ENCODE measurements around the gene PCDHA6. TPM values are rescaled to one million over a fixed set of nuclear protein-coding genes. Genes with fewer than 3 reads are reported as not detected.
"Not testable (repeated sequence)": the region's sequence is repeated elsewhere in the genome, so short reads cannot be mapped to it uniquely, and the experiment has no call there.

The PCDHA6 gene
- total RNA-seq, 1 experiment from 2014 or later = 2.4 TPM

DNA sequence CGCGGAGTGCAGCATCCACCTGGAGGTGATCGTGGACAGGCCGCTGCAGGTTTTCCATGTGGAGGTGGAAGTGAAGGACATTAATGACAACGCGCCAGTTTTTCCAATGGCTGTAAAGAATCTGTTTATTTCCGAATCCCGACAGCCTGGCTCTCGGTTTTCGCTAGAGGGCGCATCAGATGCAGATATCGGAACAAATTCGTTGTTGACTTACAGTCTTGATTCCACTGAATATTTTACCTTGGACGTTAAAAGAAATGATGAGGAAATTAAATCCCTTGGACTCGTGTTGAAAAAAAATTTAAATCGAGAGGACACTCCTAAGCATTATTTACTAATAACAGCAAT is 26.3 kb upstream of the PCDHA6 start:
- TF ChIP-seq NR1H2 (CRISPR knock-in tag; IDR thresholded peaks at IDR 0.05) = no peak
- TF ChIP-seq, protein P1, sequence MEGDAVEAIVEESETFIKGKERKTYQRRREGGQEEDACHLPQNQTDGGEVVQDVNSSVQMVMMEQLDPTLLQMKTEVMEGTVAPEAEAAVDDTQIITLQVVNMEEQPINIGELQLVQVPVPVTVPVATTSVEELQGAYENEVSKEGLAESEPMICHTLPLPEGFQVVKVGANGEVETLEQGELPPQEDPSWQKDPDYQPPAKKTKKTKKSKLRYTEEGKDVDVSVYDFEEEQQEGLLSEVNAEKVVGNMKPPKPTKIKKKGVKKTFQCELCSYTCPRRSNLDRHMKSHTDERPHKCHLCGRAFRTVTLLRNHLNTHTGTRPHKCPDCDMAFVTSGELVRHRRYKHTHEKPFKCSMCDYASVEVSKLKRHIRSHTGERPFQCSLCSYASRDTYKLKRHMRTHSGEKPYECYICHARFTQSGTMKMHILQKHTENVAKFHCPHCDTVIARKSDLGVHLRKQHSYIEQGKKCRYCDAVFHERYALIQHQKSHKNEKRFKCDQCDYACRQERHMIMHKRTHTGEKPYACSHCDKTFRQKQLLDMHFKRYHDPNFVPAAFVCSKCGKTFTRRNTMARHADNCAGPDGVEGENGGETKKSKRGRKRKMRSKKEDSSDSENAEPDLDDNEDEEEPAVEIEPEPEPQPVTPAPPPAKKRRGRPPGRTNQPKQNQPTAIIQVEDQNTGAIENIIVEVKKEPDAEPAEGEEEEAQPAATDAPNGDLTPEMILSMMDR (IDR thresholded peaks at IDR 0.05) = peak; percentile 28; the same call in 1 of the 2 replicates
- peaks cover 8% of the 10 kb centered on the region for H3K9me3 Mint-ChIP-seq
- peaks cover 3% of the 10 kb centered on the region; the same call in 1 of the 2 replicates for H3K4me1 Mint-ChIP-seq
- ATAC-seq (peak; percentile 53), DNase-seq (ENCODE audit: low spot score) (no peak)
- H3K4me3 Mint-ChIP-seq = peak overlapping the region; percentile 76
- peaks cover 16% of the 10 kb centered on the region for H3K36me3 Mint-ChIP-seq
- no peaks in the 10 kb centered on the region for H3K27me3 Mint-ChIP-seq (ENCODE audit: low read depth)
- CTCF ChIA-PET = interaction anchor here (1.0 to 2.8 kb wide), 3 partner anchors 12 to 40 kb away, joined by 5 to 24 read pairs (median 5); partner anchors contain the start of gene PCDHA1
- no peak overlapping the region; the same call in 1 of the 2 replicates for H3K27ac Mint-ChIP-seq
- POLR2A ChIA-PET = no interaction called here

DNA sequence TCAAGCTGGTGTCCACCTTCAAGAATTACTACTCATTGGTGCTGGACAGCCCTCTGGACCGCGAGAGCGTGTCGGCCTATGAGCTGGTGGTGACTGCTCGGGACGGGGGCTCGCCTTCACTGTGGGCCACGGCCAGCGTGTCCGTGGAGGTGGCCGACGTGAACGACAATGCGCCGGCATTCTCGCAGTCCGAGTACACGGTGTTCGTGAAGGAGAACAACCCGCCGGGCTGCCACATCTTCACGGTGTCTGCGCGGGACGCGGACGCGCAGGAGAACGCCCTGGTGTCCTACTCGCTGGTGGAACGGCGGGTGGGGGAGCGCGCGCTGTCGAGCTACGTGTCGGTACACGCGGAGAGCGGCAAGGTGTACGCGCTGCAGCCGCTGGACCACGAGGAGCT is 25.4 kb upstream of the PCDHA6 start:
- H3K4me1 Mint-ChIP-seq; ATAC-seq; H3K27ac Mint-ChIP-seq; H3K27me3 Mint-ChIP-seq (ENCODE audit: low read depth); DNase-seq (ENCODE audit: low spot score); POLR2A ChIA-PET; H3K9me3 Mint-ChIP-seq; H3K4me3 Mint-ChIP-seq: not testable (repeated sequence)
- CTCF ChIA-PET = interaction anchor here (1.3 to 2.8 kb wide), 2 partner anchors 17 to 54 kb away, joined by 4 to 24 read pairs; partner anchors contain the start of genes PCDHA1 and PCDHA10
- peaks cover 16% of the 10 kb centered on the region for H3K36me3 Mint-ChIP-seq

GRCh38 chr5:140802781-140803271 is 24.9 kb upstream of the PCDHA6 start:
- DNase-seq (ENCODE audit: low spot score) = no peak
- CTCF ChIA-PET = interaction anchor here (1.3 to 2.8 kb wide), 2 partner anchors 17 to 53 kb away, joined by 4 to 24 read pairs; partner anchors contain the start of genes PCDHA1 and PCDHA10
- H3K4me3 Mint-ChIP-seq = no peak overlapping the region
- peaks cover 6% of the 10 kb centered on the region for H3K4me1 Mint-ChIP-seq
- no peak for ATAC-seq
- no peaks in the 10 kb centered on the region for H3K27me3 Mint-ChIP-seq (ENCODE audit: low read depth)
- POLR2A ChIA-PET = no interaction called here
- no peak overlapping the region for H3K27ac Mint-ChIP-seq
- peaks cover 8% of the 10 kb centered on the region for H3K9me3 Mint-ChIP-seq
- peaks cover 16% of the 10 kb centered on the region for H3K36me3 Mint-ChIP-seq
- TF ChIP-seq ZNF512 (CRISPR knock-in tag; IDR thresholded peaks at IDR 0.05; ENCODE audit: borderline replicate concordance) = no peak
- TF ChIP-seq ZNF263 (CRISPR knock-in tag; IDR thresholded peaks at IDR 0.05; ENCODE audit: low read depth) = no peak
- TF ChIP-seq, protein P2, sequence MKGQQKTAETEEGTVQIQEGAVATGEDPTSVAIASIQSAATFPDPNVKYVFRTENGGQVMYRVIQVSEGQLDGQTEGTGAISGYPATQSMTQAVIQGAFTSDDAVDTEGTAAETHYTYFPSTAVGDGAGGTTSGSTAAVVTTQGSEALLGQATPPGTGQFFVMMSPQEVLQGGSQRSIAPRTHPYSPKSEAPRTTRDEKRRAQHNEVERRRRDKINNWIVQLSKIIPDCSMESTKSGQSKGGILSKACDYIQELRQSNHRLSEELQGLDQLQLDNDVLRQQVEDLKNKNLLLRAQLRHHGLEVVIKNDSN (CRISPR knock-in tag; IDR thresholded peaks at IDR 0.05) = no peak
- TF ChIP-seq, protein P3, sequence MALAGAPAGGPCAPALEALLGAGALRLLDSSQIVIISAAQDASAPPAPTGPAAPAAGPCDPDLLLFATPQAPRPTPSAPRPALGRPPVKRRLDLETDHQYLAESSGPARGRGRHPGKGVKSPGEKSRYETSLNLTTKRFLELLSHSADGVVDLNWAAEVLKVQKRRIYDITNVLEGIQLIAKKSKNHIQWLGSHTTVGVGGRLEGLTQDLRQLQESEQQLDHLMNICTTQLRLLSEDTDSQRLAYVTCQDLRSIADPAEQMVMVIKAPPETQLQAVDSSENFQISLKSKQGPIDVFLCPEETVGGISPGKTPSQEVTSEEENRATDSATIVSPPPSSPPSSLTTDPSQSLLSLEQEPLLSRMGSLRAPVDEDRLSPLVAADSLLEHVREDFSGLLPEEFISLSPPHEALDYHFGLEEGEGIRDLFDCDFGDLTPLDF (CRISPR knock-in tag; IDR thresholded peaks at IDR 0.05) = no peak
- TF ChIP-seq GABPB1 (CRISPR knock-in tag; IDR thresholded peaks at IDR 0.05) = no peak
- no peak for TF ChIP-seq RORB (CRISPR knock-in tag; IDR thresholded peaks at IDR 0.05)
- TF ChIP-seq USF2 (CRISPR knock-in tag; IDR thresholded peaks at IDR 0.05) = no peak
- no peak for TF ChIP-seq ETV6 (CRISPR knock-in tag; IDR thresholded peaks at IDR 0.05)
- no peak for TF ChIP-seq KAT7 (CRISPR knock-in tag; IDR thresholded peaks at IDR 0.05; ENCODE audit: borderline replicate concordance)
- no peak for TF ChIP-seq MYBL2 (CRISPR knock-in tag; IDR thresholded peaks at IDR 0.05)
- TF ChIP-seq, protein P4, sequence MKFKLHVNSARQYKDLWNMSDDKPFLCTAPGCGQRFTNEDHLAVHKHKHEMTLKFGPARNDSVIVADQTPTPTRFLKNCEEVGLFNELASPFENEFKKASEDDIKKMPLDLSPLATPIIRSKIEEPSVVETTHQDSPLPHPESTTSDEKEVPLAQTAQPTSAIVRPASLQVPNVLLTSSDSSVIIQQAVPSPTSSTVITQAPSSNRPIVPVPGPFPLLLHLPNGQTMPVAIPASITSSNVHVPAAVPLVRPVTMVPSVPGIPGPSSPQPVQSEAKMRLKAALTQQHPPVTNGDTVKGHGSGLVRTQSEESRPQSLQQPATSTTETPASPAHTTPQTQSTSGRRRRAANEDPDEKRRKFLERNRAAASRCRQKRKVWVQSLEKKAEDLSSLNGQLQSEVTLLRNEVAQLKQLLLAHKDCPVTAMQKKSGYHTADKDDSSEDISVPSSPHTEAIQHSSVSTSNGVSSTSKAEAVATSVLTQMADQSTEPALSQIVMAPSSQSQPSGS (CRISPR knock-in tag; IDR thresholded peaks at IDR 0.05; ENCODE audit: borderline replicate concordance, low read depth) = no peak
- no peak for TF ChIP-seq ZNF121 (CRISPR knock-in tag; IDR thresholded peaks at IDR 0.05)
- no peak for TF ChIP-seq ZSCAN18 (CRISPR knock-in tag; IDR thresholded peaks at IDR 0.05)
- TF ChIP-seq, protein P5, sequence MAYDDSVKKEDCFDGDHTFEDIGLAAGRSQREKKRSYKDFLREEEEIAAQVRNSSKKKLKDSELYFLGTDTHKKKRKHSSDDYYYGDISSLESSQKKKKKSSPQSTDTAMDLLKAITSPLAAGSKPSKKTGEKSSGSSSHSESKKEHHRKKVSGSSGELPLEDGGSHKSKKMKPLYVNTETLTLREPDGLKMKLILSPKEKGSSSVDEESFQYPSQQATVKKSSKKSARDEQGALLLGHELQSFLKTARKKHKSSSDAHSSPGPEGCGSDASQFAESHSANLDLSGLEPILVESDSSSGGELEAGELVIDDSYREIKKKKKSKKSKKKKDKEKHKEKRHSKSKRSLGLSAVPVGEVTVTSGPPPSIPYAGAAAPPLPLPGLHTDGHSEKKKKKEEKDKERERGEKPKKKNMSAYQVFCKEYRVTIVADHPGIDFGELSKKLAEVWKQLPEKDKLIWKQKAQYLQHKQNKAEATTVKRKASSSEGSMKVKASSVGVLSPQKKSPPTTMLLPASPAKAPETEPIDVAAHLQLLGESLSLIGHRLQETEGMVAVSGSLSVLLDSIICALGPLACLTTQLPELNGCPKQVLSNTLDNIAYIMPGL (CRISPR knock-in tag; IDR thresholded peaks at IDR 0.05) = no peak
- no peak for TF ChIP-seq ESRRA (CRISPR knock-in tag; IDR thresholded peaks at IDR 0.05; ENCODE audit: borderline replicate concordance)
- no peak for TF ChIP-seq NFYB (CRISPR knock-in tag; conservative IDR thresholded peaks at IDR 0.05; ENCODE audit: low read depth)
